ENCODE measurements around the gene SCGB2A2.

Gene SCGB2A2

DNA sequence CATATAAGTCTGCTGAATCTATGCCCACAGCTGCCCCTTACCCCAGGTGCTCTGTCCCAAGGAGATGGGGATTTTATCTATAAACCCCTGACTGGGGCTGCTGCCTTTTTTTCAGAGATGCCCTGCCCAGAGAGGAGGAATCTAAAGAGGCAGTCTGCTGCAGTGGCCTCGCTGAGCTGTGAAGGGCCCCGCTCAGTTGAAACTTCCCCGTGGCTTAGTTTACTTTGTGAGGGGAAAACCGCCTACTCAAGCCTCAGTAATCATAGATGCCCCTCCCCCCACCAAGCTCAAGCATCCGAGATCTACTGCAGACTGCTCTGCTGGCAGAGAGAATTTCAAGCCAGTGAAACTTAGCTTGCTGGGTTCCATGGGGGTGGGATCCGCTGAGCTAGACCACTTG lies 36.3 kb downstream of the SCGB2A2 start:
- DNase-seq (ENCODE audit: low read depth, low spot score): no peak

- no peak for DNase-seq (ENCODE audit: low read depth, low spot score)
These were observed 38.0 kb downstream of the SCGB2A2 start for GRCh38 chr11:62307950-62308349.

GRCh38 chr11:62309991-62310390 lies 40.0 kb downstream of the SCGB2A2 start:
- DNase-seq (ENCODE audit: low read depth, low spot score): no peak

DNA sequence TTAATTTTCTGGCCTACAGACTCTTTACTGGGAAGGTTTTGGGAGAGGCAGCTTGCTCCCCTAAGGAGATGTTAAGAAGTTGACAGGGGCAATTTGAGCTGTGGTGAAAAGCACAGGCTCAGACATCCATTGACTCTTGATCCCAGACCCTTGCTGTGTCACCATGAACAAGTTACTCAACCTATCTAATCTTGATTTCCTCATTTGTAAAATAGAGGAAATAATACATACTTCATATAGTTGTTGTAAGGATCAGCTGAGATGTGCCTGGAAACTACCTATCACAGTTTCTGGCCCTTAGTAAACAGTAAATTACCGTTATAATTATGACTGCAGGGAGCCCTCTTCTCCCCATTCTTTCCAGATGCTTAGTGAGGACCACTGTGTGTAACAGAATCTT lies 45.5 kb downstream of the SCGB2A2 start:
- DNase-seq (ENCODE audit: low read depth, low spot score): no peak

DNA sequence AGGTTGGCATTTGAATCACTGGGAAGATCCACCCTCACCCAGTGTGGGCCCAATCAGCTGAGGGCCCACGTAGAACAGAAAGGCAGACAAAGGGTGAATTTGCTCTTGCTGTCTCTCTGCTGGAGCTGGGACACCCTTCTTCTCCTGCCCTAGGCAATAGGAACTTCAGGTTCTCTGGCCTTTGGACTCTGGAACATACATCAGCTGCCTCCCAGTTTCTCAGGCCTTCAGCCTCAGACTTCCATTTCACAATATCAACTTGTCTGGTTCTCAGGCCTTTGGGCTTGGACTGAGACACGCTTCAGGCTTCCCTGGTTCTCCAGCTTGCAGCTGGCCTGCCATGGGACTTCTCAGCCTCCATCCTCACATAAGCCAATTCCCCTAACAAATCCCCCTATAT lies 52.6 kb downstream of the SCGB2A2 start:
- no peak for DNase-seq (ENCODE audit: low read depth, low spot score)

Data from astrocyte of the hippocampus (primary cell).